HL-60 (cell line): ENCODE data around the gene NFIL3.
"Not testable (repeated sequence)": the region's sequence is repeated elsewhere in the genome, so short reads cannot be mapped to it uniquely, and the experiment has no call there.

Experiments
- DNase-seq, 2 experiments: peaks; one replicate each; pipeline ENCODE4 v3.0.0-alpha.2; 2010 to 2020; ENCODE audit warnings: low read depth in 1 of 2, low spot score in 1 of 2
- H3K27ac ChIP-seq: fragments of 250-450 bp; sonication (Bioruptor Pico); replicated peaks from 2 replicates; pipeline ENCODE4 v1.5.1; 2020; ENCODE audit warnings: mild to moderate bottlenecking, moderate library complexity
- H3K27me3 ChIP-seq: fragments of 250-450 bp; sonication (Bioruptor Pico); 2 replicates; pipeline ENCODE4 v1.5.1; 2021; ENCODE audit warnings: mild to moderate bottlenecking, moderate library complexity; ENCODE audit not compliant: insufficient read depth, poor library complexity, severe bottlenecking
- H3K4me3 ChIP-seq: replicated peaks from 2 replicates; pipeline ENCODE4 v1.5.1; 2011; ENCODE audit warnings: mild to moderate bottlenecking, control low read depth, low read length; ENCODE audit not compliant: insufficient read depth
- GABPA ChIP-seq: IDR thresholded peaks from 2 replicates; pipeline ENCODE4 v1.6.1; 2012; ENCODE audit warnings: low read depth
- POLR2AphosphoS5 ChIP-seq: IDR thresholded peaks from 2 replicates; pipeline ENCODE4 v1.6.1; 2012; ENCODE audit warnings: low read depth
- REST ChIP-seq: IDR thresholded peaks from 2 replicates; pipeline ENCODE4 v1.6.1; 2012; ENCODE audit warnings: low read depth; ENCODE audit not compliant: insufficient replicate concordance
- SPI1 ChIP-seq: IDR thresholded peaks from 2 replicates; pipeline ENCODE4 v1.6.1; 2012; ENCODE audit warnings: low read depth, mild to moderate bottlenecking, borderline replicate concordance
- TF ChIP-seq, protein P1 (sequence below): IDR thresholded peaks from one replicate; pipeline ENCODE4 v1.5.1; 2011; ENCODE audit warnings: low read length, control low read depth, inconsistent platforms; ENCODE audit not compliant: insufficient read depth

NFIL3 gene

GRCh38 chr9:91371894-91372293, 51.7 kb downstream of the NFIL3 start:
- TF ChIP-seq GABPA (no peak), SPI1 (no peak), POLR2AphosphoS5 (no peak)
- TF ChIP-seq, protein P1, sequence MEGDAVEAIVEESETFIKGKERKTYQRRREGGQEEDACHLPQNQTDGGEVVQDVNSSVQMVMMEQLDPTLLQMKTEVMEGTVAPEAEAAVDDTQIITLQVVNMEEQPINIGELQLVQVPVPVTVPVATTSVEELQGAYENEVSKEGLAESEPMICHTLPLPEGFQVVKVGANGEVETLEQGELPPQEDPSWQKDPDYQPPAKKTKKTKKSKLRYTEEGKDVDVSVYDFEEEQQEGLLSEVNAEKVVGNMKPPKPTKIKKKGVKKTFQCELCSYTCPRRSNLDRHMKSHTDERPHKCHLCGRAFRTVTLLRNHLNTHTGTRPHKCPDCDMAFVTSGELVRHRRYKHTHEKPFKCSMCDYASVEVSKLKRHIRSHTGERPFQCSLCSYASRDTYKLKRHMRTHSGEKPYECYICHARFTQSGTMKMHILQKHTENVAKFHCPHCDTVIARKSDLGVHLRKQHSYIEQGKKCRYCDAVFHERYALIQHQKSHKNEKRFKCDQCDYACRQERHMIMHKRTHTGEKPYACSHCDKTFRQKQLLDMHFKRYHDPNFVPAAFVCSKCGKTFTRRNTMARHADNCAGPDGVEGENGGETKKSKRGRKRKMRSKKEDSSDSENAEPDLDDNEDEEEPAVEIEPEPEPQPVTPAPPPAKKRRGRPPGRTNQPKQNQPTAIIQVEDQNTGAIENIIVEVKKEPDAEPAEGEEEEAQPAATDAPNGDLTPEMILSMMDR, result no peak
- Histone ChIP-seq H3K27ac (no peak overlapping the region), H3K4me3 (no peak overlapping the region), H3K27me3 (no peaks in the 10 kb centered on the region)
- DNase-seq, result no peak

GRCh38 chr9:91370006-91370405, 53.6 kb downstream of the NFIL3 start:
- DNase-seq, H3K4me3 ChIP-seq, H3K27ac ChIP-seq, H3K27me3 ChIP-seq: not testable (repeated sequence)

- no peak for DNase-seq
- no peaks in the 10 kb centered on the region for H3K27me3 ChIP-seq
- H3K27ac ChIP-seq, result no peak overlapping the region
- TF ChIP-seq GABPA (no peak), REST (no peak), SPI1 (no peak), POLR2AphosphoS5 (no peak)
- TF ChIP-seq, protein P1, result no peak
- no peak overlapping the region for H3K4me3 ChIP-seq
Measured at GRCh38 chr9:91364702-91365101, 58.9 kb downstream of the NFIL3 start.

DNA sequence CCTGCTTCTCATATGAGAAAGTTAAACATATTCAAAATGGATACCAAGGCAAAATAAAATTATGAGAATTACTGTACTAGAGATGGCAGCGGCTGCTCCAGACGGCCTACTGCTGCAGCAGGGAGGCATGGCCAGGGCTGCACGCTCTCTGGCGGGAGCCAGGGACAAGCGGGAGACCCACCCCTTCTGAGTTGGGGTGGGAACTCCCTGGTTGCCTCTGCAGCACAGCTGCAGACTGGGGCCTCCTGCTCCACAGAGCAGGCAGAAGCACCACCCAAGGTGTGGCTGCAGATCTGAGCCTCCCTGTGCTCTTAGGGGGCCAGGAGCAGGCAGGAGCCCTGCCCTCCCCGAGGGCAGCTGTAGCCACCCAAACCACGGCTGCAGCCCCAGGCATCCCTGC, 59.6 kb downstream of the NFIL3 start:
- no peak overlapping the region for H3K4me3 ChIP-seq
- TF ChIP-seq REST (no peak), POLR2AphosphoS5 (no peak), GABPA (no peak), SPI1 (no peak)
- TF ChIP-seq, protein P1, result no peak
- no peaks in the 10 kb centered on the region for H3K27me3 ChIP-seq
- H3K27ac ChIP-seq, result no peak overlapping the region
- no peak for DNase-seq
